ENCODE measurements around the gene RHBDD1. TPM values are rescaled to one million over a fixed set of nuclear protein-coding genes. Genes with fewer than 3 reads are reported as not detected.

Gene RHBDD1
- total and polyA plus RNA-seq, 2 donors from 2014 or later: 8.3 to 49.9 TPM

- intact Hi-C loops (cut with DNase I): no loop called here
- no peak overlapping the region for H3K4me3 ChIP-seq (ENCODE audit: low read length in 3 of 3)
- H3K4me1 ChIP-seq (ENCODE audit: control insufficient read depth in 2 of 3, insufficient read depth in 2 of 3, low read depth in 1 of 3, low read length in 3 of 3): no peaks in the 10 kb centered on the region
- no peaks in the 10 kb centered on the region for H3K36me3 ChIP-seq (ENCODE audit: control insufficient read depth in 2 of 3, insufficient read depth in 3 of 3, low read length in 3 of 3)
- FAIRE-seq: no peak
- H3K27ac ChIP-seq (ENCODE audit: low read depth in 2 of 2, low read length in 2 of 2): no peak overlapping the region
- no peaks in the 10 kb centered on the region for H3K27me3 ChIP-seq (ENCODE audit: control insufficient read depth, insufficient read depth, low read length)
- H3K9me3 ChIP-seq (ENCODE audit: control insufficient read depth in 2 of 3, insufficient read depth in 1 of 3, low read length in 3 of 3): no peaks in the 10 kb centered on the region
- no peak overlapping the region for H3K9ac ChIP-seq (ENCODE audit: low read length in 3 of 3)
- DNase-seq: no peak
- TF ChIP-seq CTCF (IDR thresholded peaks at IDR 0.05; ENCODE audit: borderline replicate concordance, extremely low read depth, insufficient read depth): no peak
Observed at GRCh38 chr2:226978300-226978699, 142.4 kb downstream of the RHBDD1 start.

- FAIRE-seq: no peak
- no peak for TF ChIP-seq CTCF (IDR thresholded peaks at IDR 0.05; ENCODE audit: borderline replicate concordance, extremely low read depth, insufficient read depth)
Observed at GRCh38 chr2:226979004-226979403, 143.2 kb downstream of the RHBDD1 start.

GRCh38 chr2:226981791-226982326, 146.0 kb downstream of the RHBDD1 start:
- Histone ChIP-seq H3K27ac (ENCODE audit: low read depth in 2 of 2, low read length in 2 of 2) (no peak overlapping the region), H3K4me3 (ENCODE audit: low read length in 3 of 3) (no peak overlapping the region), H3K9ac (ENCODE audit: low read length in 3 of 3) (no peak overlapping the region), H3K27me3 (ENCODE audit: control insufficient read depth, insufficient read depth, low read length) (no peaks in the 10 kb centered on the region), H3K9me3 (ENCODE audit: control insufficient read depth in 2 of 3, insufficient read depth in 1 of 3, low read length in 3 of 3) (no peaks in the 10 kb centered on the region), H3K4me1 (ENCODE audit: control insufficient read depth in 2 of 3, insufficient read depth in 2 of 3, low read depth in 1 of 3, low read length in 3 of 3) (peaks cover 0 to 5% (median 3%) of the 10 kb centered on the region in 3 donors), H3K36me3 (ENCODE audit: control insufficient read depth in 2 of 3, insufficient read depth in 3 of 3, low read length in 3 of 3) (no peaks in the 10 kb centered on the region)
- no peak for DNase-seq
- no peak for FAIRE-seq
- no peak for TF ChIP-seq CTCF (IDR thresholded peaks at IDR 0.05; ENCODE audit: borderline replicate concordance, extremely low read depth, insufficient read depth)
- intact Hi-C loops (cut with DNase I): no loop called here

More at GRCh38 chr2:226979004-226979403, 143.2 kb downstream of the RHBDD1 start:
- Histone ChIP-seq H3K4me1 (ENCODE audit: control insufficient read depth in 2 of 3, insufficient read depth in 2 of 3, low read depth in 1 of 3, low read length in 3 of 3) (no peaks in the 10 kb centered on the region), H3K9me3 (ENCODE audit: control insufficient read depth in 2 of 3, insufficient read depth in 1 of 3, low read length in 3 of 3) (no peaks in the 10 kb centered on the region), H3K27me3 (ENCODE audit: control insufficient read depth, insufficient read depth, low read length) (no peaks in the 10 kb centered on the region), H3K36me3 (ENCODE audit: control insufficient read depth in 2 of 3, insufficient read depth in 3 of 3, low read length in 3 of 3) (no peaks in the 10 kb centered on the region), H3K27ac (ENCODE audit: low read depth in 2 of 2, low read length in 2 of 2) (no peak overlapping the region), H3K9ac (ENCODE audit: low read length in 3 of 3) (no peak overlapping the region), H3K4me3 (ENCODE audit: low read length in 3 of 3) (no peak overlapping the region)
- intact Hi-C loops (cut with DNase I): no loop called here
- DNase-seq: no peak

Data from kidney (tissue), 14 donors.